GM18498 (cell line): ENCODE results near the gene FBXO10.
A peak's percentile ranks its signal among the peaks of the same experiment; 100 is the strongest.
"Not testable (repeated sequence)": the region's sequence is repeated elsewhere in the genome, so short reads cannot be mapped to it uniquely, and the experiment has no call there.

Experiments
- ATAC-seq: cut with Tn5 transposase; IDR thresholded peaks from one replicate; pipeline ENCODE4 v1.9.1; 2021; ENCODE audit warnings: mild to moderate bottlenecking, moderate library complexity; ENCODE audit not compliant: unreplicated experiment

Gene FBXO10

DNA sequence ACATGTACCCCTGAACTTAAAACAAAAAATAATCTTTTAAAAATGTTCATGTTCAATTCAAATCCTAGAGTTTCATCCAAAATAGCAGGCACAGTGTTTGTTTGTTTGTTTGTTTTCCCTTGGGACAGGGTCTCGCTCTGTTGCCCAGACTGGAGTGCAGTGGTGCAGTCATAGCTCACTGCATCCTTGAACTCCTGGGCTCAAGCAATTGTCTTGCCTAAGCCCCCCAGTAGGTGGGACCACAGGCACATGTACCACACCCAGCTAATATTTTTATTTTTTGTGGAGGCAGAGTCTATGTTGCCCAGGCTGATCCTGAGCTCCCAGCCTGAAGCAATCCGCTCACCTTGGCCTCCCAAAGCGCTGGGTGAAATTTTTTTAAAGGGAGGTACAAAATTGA, 95.4 kb downstream of the FBXO10 start:
- no peak for ATAC-seq

DNA sequence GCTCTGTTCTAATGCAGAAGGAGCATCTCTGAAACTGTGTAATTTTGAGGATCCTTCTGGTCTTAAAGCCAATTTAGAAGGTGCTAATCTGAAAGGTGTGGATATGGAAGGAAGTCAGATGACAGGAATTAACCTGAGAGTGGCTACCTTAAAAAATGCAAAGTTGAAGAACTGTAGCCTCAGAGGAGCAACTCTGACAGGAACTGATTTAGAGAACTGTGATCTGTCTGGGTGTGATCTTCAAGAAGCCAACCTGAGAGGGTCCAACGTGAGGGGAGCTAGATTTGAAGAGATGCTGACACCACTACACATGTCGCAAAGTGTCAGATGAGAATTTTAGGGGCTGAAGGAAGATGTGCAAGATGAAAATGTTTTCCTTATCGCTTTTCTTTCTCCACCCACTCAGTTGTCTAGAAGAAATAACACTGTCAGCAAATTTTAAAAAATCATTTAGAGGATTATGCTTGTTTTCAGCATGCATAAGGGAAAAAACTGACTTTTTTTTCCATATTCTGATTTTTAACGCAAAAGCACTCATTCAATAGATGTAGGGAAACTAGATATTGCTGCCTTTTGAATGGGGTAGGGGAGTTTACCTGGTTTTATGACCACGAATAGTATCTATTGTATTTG, 98.1 kb downstream of the FBXO10 start:
- not testable (repeated sequence) for ATAC-seq

DNA sequence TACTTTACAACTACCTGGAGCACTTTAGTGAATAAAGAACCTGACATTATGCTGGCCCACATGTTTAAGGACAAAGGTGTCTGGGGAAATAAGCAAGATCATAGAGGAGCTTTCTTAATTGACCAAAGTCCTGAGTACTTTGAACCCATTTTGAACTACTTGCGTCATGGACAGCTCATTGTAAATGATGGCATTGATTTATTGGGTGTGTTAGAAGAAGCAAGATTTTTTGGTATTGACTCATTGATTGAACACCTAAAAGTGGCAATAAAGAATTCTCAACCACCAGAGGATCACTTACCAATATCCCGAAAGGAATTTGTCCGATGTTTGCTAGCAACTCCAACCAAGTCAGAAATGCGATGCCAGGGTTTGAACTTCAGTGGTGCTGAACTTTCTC, 98.7 kb downstream of the FBXO10 start:
- not testable (repeated sequence) for ATAC-seq

DNA sequence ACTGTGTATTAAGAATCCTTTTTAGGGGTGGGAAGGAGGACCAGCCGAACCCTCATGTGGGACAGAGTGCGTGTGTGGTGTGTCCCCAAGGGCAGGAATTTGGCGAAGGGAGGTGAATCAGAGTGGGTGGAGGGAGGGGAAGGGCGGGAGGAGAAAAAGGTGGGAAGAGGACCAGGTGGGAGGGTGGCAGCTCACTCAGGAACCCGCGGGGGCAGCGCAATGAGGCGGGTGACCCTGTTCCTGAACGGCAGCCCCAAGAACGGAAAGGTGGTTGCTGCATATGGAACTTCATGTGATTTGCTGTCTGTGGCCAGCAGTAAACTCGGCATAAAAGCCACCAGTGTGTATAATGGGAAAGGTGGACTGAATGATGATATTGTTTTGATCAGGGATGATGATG, 99.2 kb downstream of the FBXO10 start:
- ATAC-seq: no peak

DNA sequence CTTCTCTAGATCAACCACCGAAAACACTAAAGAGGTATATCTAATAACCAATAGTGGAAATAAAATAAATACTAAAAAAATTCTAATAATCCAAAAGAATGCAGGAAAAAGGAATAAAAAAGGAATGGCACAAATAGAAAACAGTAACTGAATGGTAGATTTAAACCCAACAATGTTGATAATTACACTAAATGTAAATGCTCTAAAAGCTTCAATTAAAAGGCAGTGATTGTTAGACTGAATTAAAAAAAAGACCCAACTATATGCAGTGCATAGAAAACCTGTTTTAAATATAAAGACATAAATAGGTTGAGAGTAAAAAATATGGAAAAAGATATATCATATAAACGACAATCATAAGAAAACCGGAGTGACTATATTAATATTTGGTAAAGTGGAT, 101.7 kb downstream of the FBXO10 start:
- no peak for ATAC-seq

DNA sequence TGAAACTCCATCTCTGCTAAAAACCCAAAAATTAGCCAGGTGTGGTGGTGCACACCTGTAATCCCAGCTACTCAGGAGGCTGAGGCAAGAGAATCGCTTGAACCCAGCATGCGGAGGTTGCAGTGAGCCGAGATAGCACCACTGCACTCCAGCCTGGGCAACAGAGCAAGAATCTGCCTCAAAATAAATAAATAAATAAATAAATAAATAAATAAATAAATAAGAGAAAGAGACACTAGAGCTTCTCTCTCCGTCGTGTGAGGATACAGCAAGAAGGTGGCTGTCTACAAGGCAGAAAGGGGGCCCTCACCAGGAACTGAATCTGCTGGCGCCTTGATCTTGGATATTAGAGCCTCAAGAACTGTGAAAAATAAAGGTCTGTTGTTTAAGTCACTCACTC, 102.2 kb downstream of the FBXO10 start:
- ATAC-seq: not testable (repeated sequence)

DNA sequence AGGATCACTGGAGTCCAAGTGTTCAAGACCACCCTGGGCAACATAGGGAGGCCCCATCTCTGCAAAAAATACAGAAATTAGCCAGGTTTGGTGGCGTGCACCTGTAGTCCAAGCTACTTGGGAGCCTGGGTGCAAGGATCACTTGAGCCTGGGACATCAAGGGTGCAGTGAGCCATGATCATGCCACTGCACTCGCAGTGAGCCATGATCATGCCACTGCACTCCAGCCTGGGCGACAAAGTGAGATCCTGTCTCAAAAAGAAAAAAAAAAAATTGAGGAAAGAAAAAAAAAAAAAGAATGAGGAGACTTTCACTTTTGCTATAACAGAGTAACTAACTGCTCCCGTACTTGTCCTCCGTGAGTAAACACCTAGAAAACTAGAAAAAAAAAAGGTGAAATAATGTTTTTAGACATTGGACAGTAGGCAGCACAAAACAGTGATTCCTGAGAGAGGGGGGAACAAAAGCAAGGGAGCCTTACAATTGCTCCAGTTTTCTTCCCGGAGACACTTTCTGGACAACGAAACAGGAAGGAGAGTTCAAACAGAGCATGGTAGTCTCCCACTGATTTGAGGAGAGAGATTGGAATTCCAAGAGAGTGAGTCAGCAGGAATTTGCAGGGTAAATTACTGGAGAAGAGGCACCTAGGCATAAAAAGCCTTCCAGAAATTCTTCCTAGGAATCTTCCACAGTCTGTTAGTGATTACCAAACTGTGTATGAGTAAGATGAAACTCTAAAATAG, 104.1 kb downstream of the FBXO10 start:
- ATAC-seq: no peak

DNA sequence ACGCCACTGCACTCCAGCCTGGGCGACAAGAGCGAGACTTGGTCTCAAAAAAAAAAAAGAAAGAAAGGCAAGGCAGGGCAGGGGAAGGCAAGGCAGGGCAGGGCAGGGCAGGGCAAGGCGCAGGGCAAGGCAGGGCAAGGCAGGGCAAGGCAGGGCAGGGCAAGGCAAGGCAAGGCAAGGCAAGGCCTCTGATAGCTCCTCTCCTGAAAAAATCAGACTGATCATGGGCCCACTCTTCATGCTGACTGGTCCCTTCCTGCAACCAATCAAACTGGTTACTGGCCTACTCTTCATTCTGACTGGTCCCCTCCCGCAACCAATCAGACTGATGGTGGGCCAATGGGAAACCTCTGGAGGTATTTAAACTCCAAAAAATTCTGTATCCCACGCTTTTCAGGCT, 107.6 kb downstream of the FBXO10 start:
- ATAC-seq: no peak

DNA sequence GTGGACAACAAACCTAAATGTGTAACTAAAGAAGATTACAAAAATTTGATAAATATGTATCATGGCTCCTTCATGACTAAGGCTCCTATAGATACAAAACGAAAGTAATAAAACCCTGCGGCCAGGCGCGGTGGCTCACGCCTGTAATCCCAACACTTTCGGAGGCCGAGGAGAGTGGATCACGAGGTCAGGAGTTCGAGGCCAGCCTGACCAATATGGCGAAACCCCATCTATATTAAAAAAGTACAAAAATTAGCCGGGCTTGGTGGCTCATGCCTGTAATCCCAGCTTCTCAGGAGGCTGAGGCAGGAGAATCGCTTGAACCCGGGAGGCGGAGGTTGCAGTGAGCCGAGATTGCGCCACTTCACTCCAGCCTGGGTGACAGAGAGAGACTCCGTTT, 108.7 kb downstream of the FBXO10 start:
- ATAC-seq: not testable (repeated sequence)

DNA sequence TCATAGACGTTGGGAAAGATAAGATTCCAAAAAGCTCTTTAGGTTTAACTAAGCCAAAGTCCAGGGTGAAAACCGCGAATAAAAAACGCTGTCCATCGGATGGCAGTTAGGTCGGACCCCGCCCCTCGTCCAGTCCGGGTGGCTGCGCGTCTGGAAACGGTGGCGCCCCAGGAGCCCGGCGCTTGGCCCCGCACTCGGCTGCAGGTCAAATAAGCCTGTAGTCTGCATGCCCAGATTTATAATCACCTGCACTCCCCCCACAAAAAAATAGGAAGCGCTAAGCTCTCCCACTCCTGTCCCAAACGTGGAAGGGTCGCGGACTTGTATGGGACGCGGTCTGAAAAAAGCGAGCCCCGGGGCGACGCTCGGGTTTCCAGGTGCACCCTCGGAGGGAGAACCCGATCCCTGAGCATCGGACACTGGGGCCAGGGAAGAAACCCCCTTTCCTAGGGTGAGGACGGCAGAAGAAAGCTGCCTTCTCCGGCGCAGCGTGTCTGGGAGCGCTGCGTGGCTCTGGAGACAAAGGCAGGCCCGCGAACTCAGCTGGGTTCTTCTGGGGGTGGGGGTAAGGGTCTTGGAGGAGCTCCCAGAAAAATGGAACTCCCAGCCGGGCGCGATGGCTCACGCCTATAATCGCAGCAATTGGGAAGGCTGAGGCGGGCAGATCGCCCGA, 110.0 kb downstream of the FBXO10 start:
- peak; percentile 11 for ATAC-seq

DNA sequence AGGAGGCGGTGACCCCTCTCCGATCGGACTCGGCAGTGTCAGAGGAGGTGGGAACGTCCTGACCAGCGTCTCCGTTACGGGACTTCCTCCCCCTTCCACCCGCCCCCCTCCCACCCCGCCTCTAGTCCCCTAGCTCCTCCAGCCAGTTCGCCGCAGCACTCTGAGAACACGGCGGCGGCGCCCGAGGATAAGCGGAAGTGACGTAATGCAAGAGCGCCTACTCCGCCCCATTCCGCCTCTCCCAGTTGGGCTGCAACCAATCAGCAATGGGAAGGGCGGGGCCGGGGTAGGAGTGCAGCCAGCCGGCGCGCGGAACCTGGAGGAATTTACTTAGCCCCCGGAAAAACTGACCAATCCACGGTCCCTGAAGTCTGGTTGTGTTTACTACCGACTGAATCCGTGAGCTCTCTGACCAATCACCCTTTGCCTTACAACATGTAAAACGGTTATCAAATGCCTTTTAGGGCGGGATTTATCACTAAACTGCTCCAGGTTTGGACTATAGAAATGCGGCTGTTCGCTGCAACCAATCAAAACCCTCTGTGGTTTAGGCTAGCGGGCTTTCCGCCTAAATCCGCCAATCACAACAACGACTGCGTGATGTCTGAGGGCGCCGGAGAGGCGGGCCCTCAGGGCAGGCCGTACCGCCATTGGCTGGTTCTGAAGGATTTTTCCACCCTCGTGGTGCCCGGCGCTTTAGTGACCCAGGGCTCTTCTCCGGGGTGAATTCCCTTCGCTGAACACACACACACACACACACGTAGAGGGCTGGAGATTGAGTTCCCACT, 110.7 kb downstream of the FBXO10 start, which contains the start of gene ZBTB5:
Gene ZBTB5, minus strand, starts transcription at position 202 of the 788 bp plus-strand sequence. CDS start 22,899 bp downstream, outside the sequence.
- ATAC-seq: peak; percentile 83

DNA sequence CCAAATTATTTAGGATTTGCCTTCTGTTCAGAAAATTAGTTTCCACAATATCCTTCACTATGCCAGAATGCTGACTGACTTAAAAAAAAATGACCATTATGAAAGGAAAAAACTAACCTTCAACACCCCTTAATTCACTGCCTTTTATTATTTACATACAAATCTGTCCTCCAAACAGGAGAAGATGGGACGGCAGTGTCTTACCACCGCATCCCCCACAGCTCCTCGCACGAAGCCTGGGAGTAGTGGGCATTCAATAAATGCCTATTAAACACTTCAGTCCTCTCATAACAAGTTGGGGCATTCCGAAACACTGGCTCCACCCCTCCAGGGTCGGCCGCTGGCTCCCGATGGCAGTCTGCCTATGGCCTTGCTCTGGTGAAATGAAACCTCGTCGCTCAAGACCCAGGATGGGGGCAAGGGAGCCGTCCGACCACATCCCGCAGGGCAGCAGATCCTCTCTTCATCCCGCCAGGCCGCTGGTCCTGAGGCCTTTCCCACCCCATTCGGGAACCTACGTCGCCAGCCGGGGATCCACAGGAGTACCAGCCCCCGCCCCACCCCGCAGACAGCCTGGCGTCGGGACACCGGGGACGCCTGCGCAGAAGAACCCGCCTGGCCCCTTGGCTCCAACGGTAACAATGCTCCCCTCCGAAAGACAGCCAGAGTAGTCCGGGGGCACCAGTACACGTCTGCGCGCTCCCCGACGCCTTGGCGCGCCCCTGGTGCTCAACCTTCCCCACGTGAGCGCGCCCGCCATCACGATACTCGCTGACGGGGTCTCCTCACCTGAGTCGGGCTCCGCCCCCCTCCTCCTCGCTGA, 111.5 kb downstream of the FBXO10 start:
- peak; percentile 34 for ATAC-seq

DNA sequence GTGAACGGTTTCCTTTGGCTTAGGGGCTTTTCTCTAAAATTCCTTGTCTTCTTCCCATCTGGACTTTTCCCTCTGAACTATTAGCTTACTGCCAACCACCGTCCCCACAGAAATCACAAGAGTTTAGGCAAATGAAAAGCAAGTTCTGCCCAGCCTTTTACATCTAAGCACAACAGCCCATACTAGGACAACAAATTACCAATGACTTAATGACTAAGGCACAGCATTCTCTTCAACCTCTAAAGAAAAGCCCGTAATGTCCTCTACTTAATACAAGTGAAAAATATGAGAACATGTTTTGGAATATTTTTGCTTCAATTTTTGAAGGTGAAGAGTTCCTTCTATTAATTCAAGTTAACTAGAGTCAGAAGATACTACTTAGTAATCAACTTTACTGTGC, 112.2 kb downstream of the FBXO10 start:
- ATAC-seq: no peak
